GM19238 (cell line): ENCODE results near the gene PLA2G4A.

Experiments used
- DNase-seq: peaks from one replicate; pipeline ENCODE4 v3.0.0; 2011; ENCODE audit warnings: low spot score; ENCODE audit not compliant: insufficient read length

PLA2G4A gene

DNA sequence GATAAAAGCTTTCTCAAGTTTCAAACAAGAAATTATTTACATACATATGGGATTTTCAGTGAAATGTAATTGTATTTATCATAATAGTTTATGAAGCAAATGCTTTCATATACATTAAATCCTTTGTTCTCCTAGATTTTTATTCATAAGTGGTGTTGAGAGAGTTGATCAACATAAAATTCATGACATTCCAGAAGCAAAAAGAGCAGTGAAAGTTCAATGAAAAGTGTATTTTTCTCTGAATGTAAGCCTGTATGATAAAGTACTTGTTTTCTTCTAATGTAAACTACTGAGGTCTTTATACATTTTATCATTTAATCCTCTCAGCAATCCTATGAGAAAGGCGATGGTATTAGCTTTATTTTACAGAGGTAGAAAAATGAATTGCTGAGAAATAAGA is 146.5 kb downstream of the PLA2G4A start:
- no peak for DNase-seq

DNA sequence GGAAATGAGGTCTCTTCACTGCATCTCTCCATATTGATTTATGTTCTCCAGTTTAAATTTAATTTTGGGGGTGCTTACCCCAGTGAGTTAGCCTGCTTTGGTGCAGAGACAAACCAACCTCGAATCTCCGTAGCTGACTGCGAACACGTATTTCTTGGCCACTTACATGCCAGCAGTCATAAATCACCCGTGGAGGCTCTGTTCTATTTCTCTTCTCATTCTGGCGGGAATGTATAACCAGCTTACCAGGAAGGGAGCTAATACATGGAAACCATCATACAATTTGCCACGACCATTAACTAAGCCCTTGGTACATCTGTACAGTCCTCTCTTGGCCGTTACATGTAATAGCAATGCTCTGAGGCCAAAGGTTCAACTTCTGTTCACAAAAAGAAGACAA is 148.0 kb downstream of the PLA2G4A start:
- DNase-seq = no peak

DNA sequence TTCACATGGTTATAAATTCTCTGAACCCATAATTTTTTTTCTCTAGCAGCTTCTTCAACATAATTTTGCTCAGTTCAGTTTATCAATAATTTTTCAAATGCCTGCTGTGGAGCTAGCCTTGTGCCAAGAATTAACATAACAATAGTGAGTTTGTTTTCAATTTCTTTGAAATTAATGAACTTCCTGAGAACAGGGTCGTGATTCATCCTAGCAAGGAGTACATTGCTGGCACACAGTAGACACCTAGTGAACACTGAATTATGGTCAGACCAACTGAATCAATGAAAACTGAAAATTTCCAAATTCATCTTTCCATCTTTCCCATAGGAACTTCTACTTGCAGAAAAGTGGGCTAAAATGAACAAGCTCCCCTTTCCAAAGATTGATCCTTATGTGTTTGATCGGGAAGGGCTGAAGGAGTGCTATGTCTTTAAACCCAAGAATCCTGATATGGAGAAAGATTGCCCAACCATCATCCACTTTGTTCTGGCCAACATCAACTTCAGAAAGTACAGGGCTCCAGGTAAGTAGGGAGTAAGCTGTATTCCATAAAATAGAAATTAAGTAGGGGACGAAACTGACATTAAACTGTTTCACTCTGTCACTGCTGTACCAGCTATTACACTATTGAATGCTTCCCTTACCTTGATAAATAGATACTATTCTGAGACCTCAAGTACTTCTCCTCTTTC is 148.7 kb downstream of the PLA2G4A start:
- no peak for DNase-seq

DNA sequence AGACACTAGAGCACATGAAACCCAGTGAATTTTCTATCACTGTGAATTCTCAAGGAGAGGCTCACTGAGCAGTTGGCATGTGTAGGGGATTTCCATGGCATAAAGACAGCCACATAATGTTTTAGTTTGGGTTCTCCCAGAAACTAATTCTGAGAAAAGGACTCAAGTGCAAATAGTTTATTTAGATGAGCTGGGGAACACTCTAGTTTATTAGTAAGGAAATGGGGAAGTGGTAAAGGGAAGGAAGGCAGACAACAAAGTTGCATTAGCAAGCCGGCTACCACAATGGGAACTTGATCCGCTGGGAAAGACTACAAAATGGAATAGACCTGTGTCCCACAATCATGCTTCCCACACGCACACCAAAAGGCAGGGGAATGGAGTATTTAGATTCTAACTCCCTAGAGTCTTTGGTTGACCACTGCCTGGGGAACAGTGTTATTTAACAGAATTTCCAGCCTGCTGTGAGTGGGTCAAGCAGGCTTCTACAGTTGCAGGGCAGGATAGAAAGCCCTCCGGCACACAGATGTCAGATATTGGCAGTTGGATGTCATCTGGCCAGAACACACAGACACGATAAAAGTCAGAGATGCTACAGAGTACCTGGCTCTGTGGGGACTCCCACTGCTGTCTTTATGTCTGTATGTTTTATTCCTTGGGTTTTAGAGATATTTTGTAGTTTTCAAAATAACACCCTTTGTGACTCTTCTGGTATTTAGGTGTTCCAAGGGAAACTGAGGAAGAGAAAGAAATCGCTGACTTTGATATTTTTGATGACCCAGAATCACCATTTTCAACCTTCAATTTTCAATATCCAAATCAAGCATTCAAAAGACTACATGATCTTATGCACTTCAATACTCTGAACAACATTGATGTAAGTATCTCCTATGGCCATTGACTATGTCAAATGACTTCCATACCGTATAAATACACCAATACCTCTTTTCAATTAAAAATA is 150.1 kb downstream of the PLA2G4A start:
- no peak for DNase-seq

DNA sequence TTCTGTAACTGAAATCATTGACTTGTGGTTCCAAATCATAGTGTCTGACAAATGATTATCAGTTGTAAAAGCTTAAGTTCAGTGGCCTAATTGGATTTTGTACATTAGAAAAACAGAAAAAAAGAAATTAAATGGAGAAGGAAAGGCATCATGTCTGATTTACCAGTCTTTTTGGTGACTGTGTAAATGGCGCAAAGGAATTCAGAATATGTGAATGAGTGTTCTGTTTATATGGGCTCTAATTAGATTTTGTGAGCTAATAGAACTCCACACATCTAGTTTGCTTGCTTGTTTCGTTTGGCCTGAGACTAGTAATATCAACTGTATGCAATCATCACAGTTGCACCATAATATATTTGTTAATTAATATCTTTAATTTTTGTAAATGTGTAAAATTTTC is 151.7 kb downstream of the PLA2G4A start:
- no peak for DNase-seq

DNA sequence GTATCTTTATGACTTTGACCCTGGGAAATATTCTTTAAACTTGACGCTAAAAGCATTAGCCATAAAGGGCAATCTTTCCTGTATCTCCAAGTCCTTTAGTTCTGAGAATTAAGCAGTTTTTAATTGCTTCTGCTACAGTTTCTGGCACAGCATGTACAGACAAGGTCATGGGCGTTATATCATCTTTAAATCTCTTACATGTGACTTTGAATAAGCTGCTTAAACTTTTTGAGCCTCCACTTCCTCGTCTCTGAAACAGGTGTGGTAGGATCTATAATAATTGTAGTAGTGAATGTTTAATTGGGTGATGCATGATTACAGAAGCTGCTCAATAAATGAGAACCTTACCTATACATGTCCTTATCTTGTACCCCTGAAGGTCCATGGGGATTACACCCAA is 153.4 kb downstream of the PLA2G4A start:
- DNase-seq = no peak

DNA sequence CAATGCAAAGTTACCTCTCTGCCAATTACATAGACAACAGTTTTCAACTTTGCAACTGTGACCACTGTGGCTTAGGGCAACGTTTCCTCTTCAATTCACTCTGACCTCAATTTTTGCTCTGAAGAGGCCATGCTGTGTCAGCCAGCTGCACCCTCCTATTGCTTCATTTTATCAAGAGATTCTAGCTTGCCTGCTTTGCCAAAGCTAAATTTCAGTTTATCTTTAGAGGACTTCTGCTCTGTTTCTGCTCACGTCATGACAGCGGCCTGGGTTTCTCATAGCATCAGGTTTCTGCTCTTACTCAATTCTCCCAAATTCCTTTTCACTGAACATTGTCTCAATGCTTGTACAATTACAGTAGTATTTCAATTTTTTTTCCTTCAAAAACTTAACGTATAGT is 154.6 kb downstream of the PLA2G4A start:
- DNase-seq = no peak

DNA sequence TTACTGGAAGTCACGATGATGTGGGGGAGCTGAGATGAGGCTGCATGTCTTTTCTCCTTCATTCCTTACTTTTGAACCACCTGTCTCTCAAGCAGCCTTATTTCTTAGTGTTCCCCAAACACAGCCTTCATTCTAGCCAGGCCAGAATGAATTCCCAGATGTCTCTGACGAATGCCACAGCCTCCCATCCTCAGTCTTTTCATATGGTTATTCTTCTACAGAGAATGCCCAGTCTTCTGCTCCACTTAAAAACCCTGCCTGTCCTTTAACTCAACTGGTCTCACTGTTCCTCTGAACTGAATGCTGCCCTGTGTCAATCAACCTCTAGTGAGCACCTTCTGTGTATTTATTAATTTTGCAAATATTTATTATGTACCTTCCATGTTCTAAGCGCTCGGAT is 156.2 kb downstream of the PLA2G4A start:
- no peak for DNase-seq

DNA sequence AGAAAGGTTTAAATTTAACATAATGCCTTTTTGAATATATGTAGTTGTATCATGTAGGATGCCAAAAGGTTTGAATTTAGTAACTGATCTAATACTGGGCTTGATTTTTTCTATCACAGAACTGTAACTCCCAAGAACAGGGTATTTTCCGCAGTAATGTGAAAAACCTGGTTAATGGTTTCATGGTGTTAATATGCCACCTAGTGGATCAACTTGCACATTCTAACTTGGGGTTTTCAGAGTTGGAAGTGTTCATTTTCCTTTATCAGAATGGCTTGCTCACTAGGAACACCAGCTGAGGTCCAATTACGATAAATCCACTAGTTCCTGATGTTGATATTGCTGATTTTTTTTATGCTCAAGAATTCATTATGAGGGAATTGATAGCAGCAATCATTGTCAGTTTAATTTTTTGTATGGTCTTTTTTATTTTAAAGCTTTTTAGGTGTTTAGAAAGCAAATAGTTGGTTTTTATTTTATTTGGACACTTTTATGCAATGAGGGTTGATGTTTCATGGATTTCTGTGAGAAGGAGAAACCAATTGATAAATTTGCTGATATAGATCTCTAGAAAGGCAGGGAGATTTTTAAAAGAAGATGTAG is 157.2 kb downstream of the PLA2G4A start:
- no peak for DNase-seq

DNA sequence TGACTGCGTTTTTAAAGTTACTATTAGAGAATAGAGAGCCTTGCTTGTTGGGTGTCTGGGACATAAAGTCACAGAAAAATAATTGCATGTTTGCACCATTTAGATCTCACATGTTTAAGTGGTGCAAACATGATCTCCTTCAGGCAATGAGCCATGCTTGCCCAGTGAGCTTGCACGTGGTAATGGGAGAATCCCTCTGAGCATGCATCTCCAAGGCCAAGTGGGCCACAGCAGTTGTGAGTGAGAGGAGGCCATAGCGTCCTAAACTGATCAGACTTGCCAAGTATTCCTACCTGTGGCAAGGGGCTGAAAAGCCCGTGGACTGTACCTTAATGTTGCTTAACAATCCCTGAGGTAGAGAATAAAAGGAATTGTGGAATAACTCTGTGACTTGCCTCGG is 158.3 kb downstream of the PLA2G4A start:
- no peak for DNase-seq

DNA sequence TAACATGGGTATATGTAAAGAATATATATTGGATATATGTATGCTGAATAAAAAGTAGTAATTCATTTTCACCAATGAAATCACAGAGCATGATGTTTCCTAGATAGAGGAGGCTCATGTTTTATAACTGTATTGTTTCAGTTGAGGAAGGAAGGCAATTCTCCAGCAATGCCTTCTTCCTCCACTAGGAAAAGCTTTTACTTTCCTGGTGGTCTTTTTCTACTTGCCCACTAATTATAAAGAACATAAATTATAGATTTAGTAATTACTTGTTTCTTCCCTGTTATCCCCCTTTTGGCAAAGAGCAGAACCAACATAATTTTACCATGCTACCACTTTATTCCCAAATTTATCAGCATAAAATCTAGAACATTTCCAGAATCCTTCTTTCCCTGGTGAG is 159.0 kb downstream of the PLA2G4A start:
- no peak for DNase-seq

DNA sequence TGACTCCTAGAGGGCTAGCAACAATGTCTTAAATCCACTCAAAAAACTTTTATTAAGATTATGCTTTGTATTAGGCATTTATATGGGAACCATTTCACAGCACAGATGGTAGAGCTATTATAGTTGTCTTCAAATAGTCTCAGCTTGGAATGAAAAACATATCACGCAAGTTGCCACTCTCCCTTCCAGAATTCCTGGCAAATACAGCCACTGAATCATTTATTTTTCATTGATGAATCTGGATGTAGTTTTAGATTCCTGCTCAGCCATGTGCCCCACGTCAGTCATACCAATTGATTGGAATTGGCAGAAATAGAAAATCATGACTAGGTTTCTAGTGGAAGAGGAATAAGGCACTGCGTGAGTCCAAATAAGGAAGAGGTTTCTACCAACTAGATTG is 165.2 kb downstream of the PLA2G4A start:
- no peak for DNase-seq

DNA sequence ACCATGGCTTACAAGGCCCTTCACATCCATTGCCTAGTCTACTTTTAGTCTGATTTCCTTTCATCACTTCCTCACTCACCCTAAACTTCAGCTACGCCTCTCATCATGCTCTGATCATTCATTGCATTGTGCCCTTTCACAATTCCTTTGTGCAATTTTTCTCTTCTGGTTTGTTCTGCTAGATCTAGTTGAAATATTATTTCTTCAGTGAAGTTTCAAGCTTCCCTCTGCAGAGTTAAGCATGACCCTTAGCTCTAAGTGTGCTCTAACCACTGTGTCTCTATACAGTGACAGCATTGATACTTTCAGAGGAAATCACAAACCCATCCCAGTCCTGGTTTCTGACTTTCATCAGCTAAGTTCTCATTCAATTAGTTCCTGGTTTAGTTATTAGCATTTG is 166.1 kb downstream of the PLA2G4A start:
- DNase-seq = no peak

DNA sequence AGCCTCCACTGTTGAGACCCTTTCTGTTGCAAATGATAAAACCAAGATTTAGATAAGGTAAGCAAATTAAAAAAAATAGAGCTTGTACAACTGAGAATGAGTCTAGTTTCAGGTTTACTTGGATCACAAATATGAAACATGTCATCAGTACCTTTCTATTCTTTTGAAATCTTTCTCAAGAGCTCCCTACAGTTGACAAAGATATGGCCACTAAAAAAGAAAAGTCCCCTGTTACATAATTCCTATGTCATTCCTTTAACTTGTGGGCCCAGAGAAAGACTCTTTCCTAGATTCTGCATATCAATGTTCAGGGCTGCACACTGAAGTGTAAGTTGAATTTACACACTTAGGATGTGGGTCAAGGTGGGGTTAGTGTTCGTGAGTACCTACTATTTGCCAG is 168.1 kb downstream of the PLA2G4A start:
- no peak for DNase-seq

DNA sequence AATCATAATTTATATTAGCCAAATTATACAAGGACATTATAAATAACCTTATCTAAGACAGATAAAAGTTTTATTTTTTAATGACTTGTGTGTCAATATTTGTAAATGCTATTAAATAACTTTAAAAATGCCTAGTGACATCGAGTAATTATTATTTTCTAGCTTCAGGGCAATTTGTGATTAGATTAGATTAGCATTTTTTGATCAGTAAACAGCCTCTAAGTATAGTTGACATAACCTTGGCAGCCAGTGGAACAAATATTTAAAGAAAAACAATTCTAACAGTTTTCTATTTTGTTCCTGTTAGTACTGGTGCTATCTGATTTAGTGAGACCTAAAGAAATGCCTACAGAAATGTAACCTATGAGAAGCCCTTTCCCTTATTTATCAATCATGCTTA is 169.1 kb downstream of the PLA2G4A start:
- DNase-seq = no peak

DNA sequence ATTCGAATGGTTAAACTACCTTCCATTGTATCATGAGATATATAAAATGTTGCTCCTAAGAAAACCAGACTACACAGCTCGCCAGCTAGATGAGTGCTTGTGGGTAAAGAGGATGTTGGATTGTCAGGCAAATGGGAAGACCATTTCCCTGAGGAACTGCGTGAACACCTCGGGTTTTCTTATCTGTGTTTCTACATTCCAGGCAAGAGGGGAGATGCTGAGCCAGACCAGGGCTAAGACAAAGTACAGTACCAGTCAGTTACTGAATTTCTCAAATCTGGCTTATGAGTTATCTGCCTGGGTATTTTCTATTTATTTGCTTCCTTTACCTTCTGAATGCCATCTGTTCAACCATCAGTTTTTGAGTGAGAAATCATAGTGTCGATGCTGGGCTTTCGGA is 170.8 kb downstream of the PLA2G4A start:
- no peak for DNase-seq

DNA sequence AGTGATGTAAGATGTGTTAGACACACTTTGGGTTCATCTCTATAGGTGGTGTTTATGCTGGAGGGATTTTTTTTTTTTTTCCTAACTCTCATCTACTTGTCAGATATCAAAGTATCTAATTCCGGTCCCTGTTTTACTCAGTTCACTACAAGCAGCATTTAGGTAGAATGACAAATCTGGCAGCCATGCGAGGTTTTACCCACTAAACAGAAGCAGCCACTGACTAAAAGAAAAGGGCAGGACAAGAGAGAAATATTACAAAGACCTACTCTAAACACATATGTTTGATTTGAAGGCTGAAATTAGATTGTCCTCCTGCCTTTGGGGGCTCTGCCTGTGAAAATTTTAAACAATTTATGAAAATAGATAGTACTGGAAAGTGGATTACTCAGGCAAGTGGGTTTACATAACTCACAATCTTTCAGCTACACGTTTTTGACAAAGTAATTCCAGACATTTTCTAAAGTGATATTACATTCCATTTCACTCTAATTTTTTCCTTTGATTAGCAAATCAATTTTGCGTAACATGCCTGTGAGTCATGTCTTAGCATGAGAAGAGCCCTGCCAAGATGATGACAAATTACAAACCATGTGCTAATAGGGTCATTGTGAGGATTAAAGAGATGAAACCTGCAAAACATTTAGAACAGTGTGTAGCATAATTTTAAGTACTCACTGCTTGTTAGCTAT is 172.6 kb downstream of the PLA2G4A start:
- DNase-seq = no peak

DNA sequence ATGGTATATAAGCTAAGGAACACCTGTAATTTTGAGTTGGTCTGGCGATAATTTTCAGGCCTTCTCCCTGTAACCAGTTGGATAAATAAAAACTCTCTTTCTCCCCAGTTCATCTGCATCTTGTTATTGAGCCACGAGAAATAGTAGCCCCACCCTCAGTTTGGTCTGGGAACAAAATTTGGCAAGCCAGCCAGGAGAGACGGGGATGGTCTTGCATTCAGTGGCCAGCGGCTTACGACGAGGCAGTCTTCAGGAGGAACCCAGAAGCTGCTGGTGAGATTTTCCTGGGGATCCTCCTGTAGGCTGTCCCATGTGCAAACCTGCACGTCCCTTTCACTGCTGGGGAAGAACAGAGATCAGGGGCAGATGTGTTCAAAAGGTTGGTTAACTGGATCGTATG is 174.6 kb downstream of the PLA2G4A start:
- DNase-seq = no peak

DNA sequence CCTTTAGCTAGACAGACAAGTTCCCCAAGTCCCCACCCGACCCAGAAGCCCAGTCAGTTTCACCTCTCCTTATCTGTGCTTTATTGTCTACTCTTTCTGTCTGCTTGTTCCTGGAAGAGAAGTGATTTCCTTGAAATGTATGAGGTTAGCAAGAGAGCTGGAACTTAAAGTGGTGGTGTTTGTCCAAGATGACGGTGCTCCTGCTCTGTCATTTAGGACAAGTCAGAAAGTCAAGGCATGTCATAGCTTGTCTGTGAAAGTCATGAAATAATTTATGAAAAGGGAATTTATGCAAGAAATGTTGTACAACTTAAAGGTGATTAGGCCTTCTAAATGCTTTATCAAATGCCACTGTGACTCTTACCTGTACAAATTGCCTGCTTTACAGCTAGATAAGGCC is 178.1 kb downstream of the PLA2G4A start:
- no peak for DNase-seq

DNA sequence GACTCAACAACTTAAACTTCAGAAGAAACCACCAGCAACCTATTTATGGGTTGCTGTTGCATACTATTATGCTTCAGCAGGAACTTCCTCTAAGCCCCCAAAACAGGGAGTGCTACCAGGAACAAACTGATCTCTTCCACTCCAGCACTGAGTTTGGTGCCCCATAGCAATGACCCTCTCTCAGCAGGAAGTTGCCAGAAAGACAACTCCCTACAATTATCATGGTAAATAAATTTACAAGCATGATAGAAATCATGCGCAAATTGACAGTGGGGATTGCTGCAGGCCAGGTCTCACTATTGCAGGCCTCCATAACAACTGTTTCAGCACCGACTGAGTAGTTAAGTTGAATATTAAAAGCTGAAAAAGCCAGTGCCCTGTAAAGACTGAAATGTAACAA is 180.6 kb downstream of the PLA2G4A start:
- no peak for DNase-seq

DNA sequence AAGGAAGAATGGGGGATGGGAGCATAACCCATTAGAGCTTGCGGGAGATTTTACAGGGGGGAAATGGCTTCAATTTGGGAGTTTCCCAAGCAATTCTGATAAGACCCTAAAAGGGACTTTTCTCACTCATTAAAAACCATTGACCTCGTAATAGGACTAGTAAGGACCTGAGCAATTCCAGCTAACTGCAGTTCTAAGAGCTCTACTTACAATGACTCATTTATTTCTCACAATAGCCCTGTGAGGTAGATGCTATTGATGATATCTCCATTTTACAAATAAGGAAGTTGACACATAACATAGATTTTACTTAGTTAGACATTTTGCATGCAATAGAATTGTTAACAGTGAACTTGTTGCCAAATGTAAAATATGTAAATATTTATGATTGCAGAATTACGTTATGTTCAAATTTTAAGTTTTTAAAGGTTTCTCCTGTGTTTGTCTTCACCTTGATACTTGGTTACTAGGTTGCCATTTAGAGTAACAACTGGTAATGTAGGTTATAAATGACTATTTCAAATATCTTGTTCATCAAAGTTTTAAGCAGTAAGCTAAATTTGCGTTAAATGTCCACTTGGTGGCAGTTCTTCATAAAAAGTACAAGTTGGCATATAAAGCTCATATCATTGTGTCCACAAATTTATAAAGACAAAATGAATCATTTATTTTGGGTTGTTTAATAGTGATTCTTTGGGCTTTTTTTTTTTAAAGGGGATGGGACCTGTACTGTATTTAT is 182.0 kb downstream of the PLA2G4A start:
- no peak for DNase-seq
